PC-9 (cell line): ENCODE measurements around the gene PNPLA3.

Source experiments
- EZH2 ChIP-seq: fragments of 200-600 bp; sonication (generic); IDR thresholded peaks from 2 replicates; pipeline ENCODE4 v1.8.0; 2017; ENCODE audit warnings: antibody characterized with exemption, low read depth
- TF ChIP-seq, protein P1 (sequence below): fragments of 200-600 bp; sonication (generic); conservative IDR thresholded peaks from 2 replicates; pipeline ENCODE4 v1.6.1; 2017; ENCODE audit warnings: mixed run types, antibody characterized with exemption, mild to moderate bottlenecking, moderate library complexity

DNA sequence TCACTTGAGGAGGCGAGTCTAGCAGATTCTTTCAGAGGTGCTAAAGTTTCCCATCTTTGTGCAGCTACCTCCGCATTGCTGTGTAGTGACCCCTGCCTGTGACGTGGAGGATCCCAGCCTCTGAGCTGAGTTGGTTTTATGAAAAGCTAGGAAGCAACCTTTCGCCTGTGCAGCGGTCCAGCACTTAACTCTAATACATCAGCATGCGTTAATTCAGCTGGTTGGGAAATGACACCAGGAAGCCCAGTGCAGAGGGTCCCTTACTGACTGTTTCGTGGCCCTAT is 22.7 kb downstream of the PNPLA3 start:
- TF ChIP-seq, protein P1, sequence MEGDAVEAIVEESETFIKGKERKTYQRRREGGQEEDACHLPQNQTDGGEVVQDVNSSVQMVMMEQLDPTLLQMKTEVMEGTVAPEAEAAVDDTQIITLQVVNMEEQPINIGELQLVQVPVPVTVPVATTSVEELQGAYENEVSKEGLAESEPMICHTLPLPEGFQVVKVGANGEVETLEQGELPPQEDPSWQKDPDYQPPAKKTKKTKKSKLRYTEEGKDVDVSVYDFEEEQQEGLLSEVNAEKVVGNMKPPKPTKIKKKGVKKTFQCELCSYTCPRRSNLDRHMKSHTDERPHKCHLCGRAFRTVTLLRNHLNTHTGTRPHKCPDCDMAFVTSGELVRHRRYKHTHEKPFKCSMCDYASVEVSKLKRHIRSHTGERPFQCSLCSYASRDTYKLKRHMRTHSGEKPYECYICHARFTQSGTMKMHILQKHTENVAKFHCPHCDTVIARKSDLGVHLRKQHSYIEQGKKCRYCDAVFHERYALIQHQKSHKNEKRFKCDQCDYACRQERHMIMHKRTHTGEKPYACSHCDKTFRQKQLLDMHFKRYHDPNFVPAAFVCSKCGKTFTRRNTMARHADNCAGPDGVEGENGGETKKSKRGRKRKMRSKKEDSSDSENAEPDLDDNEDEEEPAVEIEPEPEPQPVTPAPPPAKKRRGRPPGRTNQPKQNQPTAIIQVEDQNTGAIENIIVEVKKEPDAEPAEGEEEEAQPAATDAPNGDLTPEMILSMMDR = no peak
- no peak for TF ChIP-seq EZH2
